H1 (cell line): ENCODE data around the gene GREB1L. TPM values are rescaled to one million over a fixed set of nuclear protein-coding genes. Genes with fewer than 3 reads are reported as not detected.

Experiments
- ATF2 ChIP-seq: IDR thresholded peaks from 2 replicates; pipeline ENCODE4 v1.6.1; 2012; ENCODE audit warnings: low read length, inconsistent platforms
- ATF3 ChIP-seq: IDR thresholded peaks from 2 replicates; pipeline ENCODE4 v1.6.1; 2011; ENCODE audit warnings: low read depth, mild to moderate bottlenecking, low read length; ENCODE audit not compliant: insufficient read depth
- BCL11A ChIP-seq, 2 experiments: IDR thresholded peaks; one replicate each; pipeline ENCODE4 v1.6.1; 2011; ENCODE audit warnings: low read depth in 2 of 2, low read length in 2 of 2, mild to moderate bottlenecking in 2 of 2
- CHD7 ChIP-seq: fragments of 300-600 bp; sonication (generic); IDR thresholded peaks from 2 replicates; pipeline ENCODE4 v1.7.1; 2012; ENCODE audit warnings: low read length, moderate library complexity, mild to moderate bottlenecking, inconsistent platforms; ENCODE audit not compliant: insufficient replicate concordance
- EP300 ChIP-seq, 2 experiments: IDR thresholded peaks; 1 replicate in 1 of 2; 2 replicates in 1 of 2; pipeline ENCODE4 v1.6.1; 2011 to 2012; ENCODE audit warnings: low read depth in 2 of 2, low read length in 2 of 2, mild to moderate bottlenecking in 2 of 2, borderline replicate concordance in 1 of 2, inconsistent platforms in 1 of 2, moderate library complexity in 1 of 2
- KDM1A ChIP-seq: fragments of 200-600, 300-600 bp; sonication (generic); IDR thresholded peaks from 2 replicates; pipeline ENCODE4 v1.7.1; 2016; ENCODE audit warnings: mild to moderate bottlenecking, low read length, borderline replicate concordance
- TCF12 ChIP-seq: IDR thresholded peaks from 2 replicates; pipeline ENCODE4 v1.6.1; 2011; ENCODE audit warnings: low read depth, mild to moderate bottlenecking, low read length
- polyA plus RNA-seq, 7 experiments: library from polyadenylated mRNA; depleted of rRNA in 3 of 7; stranded (reverse) in 5 of 7; unstranded in 2 of 7; fragments of >200 nt in 5 of 7; fragments of 200-250 nt in 2 of 7; gene quantifications; 1 replicate in 5 of 7; 2 replicates in 1 of 7; 4 replicates in 1 of 7; pipeline versions ENCODE4 v1.2.1 to v1.2.3, GENCODE V29; 2011 to 2013; ENCODE audit warnings: missing spikeins in 2 of 7, mixed read lengths in 2 of 7
- total RNA-seq: library from RNA; stranded (reverse); fragmentation: NEBNext Ultra II Directional; extraction: Animal tissue kit (Norgen Biotek cat#: 25700); gene quantifications from 2 replicates; pipeline ENCODE4 v1.2.1, GENCODE V29; 2021

Gene GREB1L
- total and polyA plus RNA-seq, 2 of the 8 experiments (the other 6 are each of a cell fraction or from before 2014, with no cell fraction given), result 0.34 to 1.6 TPM

- TF ChIP-seq CHD7 (peak; percentile 85), ATF3 (no peak), KDM1A (peak; percentile 60; the same call in 1 of the 2 replicates), TCF12 (0 out of 2 replicates have a peak, but pooled peaks have one; percentile 79), ATF2 (no peak), EP300 (IDR thresholded peaks at IDR 0.05; ENCODE audit: borderline replicate concordance in 1 of 2, low read depth in 2 of 2, low read length in 2 of 2) (peak in 1 of 2 experiments; percentile 91; a peak in 1 of 3 replicates), BCL11A (IDR thresholded peaks at IDR 0.05; ENCODE audit: low read depth in 2 of 2, low read length in 2 of 2) (peak; percentile 83 to 86)
These were observed 144.7 kb downstream of the GREB1L start (continued) for GRCh38 chr18:21386523-21387240.
